Calu3 (cell line): Measurements from ENCODE around the gene DAGLA. TPM values are rescaled to one million over a fixed set of nuclear protein-coding genes. Genes with fewer than 3 reads are reported as not detected.

Source experiments
- BruUV-seq: library from RNA; stranded (reverse); fragments of 400-500 nt; replicated peaks from 2 replicates; lab custom pipeline; 2021; lab: Mats Ljungman, UMichigan
- CTCF ChIA-PET: fragments of 300-600 bp; sonication (Branson Sonifier 250); formaldehyde crosslinking; loops from one replicate; lab custom pipeline; 2022; ENCODE audit warnings: antibody characterized with exemption; lab: Charles Lee
- DNase-seq: peaks from one replicate; pipeline ENCODE4 v3.0.0; 2022
- H3K27ac Mint-ChIP-seq: one replicate; pipeline ENCODE4 v1.8.0; 2022; ENCODE audit warnings: mixed read lengths; ENCODE audit not compliant: unreplicated experiment
- H3K27me3 Mint-ChIP-seq: one replicate; pipeline ENCODE4 v1.8.0; 2022; ENCODE audit warnings: mixed read lengths; ENCODE audit not compliant: unreplicated experiment
- H3K36me3 Mint-ChIP-seq: one replicate; pipeline ENCODE4 v1.8.0; 2022; ENCODE audit warnings: mild to moderate bottlenecking, moderate library complexity, mixed read lengths; ENCODE audit not compliant: insufficient read depth, unreplicated experiment
- H3K4me1 Mint-ChIP-seq: one replicate; pipeline ENCODE4 v1.8.0; 2022; ENCODE audit warnings: mild to moderate bottlenecking, low read depth, mixed read lengths; ENCODE audit not compliant: unreplicated experiment
- H3K4me3 Mint-ChIP-seq: one replicate; pipeline ENCODE4 v1.8.0; 2022; ENCODE audit warnings: mild to moderate bottlenecking, low read depth, moderate library complexity, mixed read lengths; ENCODE audit not compliant: unreplicated experiment
- H3K9me3 Mint-ChIP-seq: one replicate; pipeline ENCODE4 v1.8.0; 2022; ENCODE audit warnings: low read depth, mixed read lengths; ENCODE audit not compliant: unreplicated experiment
- intact Hi-C: fragments of 100-400 bp; cut with micrococcal nuclease; formaldehyde crosslinking; loops from one replicate; pipeline ENCODE4 v1.10.0; 2022; ENCODE audit not compliant: unreplicated experiment
- total RNA-seq: library from RNA; stranded (reverse); gene quantifications from 2 replicates; pipeline ENCODE4 v1.2.3, GENCODE V29; 2022
- TF ChIP-seq, protein P1 (sequence below): fragments of 200-600 bp; IDR thresholded peaks from one replicate; pipeline ENCODE4 v1.8.0; 2022; ENCODE audit warnings: antibody characterized with exemption; ENCODE audit not compliant: unreplicated experiment

The DAGLA gene
- total RNA-seq, 1 experiment from 2014 or later: 7.5 TPM

DNA sequence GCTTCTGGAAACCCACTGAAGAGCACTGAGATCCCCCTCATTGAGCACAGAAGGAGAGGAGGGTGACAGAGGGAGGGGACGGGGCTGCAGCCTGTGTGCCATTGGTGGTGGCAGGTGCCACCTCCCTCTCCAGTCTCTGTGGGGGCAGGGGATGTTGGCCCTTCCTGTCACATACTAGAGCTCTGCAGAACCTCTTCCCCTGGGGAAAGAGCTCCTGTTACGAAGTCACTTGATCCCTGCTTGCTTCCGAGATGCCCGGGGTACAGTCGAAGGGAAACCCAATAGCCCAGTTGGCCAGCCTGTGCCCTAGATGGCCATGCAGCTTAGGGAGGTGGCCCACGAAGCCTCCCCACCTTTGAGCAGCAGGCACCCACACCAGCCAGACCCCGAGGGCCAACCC is 29.4 kb downstream of the DAGLA start:
- Mint-ChIP-seq H3K27me3 (no peaks in the 10 kb centered on the region), H3K4me1 (peaks cover 10% of the 10 kb centered on the region)
- CTCF ChIA-PET: interaction anchor here (0.6 kb wide), 1 partner anchor 8 kb away, joined by 3 read pairs; no protein-coding TSS in a partner anchor

DNA sequence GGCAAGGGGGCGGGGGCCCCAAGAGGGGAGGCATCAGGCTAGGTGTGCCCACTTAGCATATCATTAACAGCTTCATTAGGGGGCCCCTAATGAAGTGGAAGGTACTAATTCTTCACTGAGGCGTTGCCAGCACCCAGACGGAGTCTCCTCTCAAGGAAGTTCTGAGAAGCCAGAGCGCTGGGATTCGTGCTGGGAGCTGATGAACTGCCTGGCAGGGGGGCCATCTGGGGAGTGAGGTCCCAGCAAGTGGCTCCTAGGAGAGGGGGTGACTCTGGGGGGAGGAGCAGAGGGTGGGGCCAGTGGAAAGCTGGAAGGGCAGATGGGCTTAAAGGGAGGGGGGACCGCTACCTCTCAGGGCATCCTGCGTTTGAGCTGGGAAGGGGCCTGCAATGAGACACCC is 29.8 kb downstream of the DAGLA start:
- Mint-ChIP-seq H3K4me1 (peaks cover 10% of the 10 kb centered on the region), H3K9me3 (no peaks in the 10 kb centered on the region), H3K4me3 (no peak overlapping the region), H3K27ac (no peak overlapping the region), H3K36me3 (no peaks in the 10 kb centered on the region), H3K27me3 (no peaks in the 10 kb centered on the region)
- TF ChIP-seq, protein P1, sequence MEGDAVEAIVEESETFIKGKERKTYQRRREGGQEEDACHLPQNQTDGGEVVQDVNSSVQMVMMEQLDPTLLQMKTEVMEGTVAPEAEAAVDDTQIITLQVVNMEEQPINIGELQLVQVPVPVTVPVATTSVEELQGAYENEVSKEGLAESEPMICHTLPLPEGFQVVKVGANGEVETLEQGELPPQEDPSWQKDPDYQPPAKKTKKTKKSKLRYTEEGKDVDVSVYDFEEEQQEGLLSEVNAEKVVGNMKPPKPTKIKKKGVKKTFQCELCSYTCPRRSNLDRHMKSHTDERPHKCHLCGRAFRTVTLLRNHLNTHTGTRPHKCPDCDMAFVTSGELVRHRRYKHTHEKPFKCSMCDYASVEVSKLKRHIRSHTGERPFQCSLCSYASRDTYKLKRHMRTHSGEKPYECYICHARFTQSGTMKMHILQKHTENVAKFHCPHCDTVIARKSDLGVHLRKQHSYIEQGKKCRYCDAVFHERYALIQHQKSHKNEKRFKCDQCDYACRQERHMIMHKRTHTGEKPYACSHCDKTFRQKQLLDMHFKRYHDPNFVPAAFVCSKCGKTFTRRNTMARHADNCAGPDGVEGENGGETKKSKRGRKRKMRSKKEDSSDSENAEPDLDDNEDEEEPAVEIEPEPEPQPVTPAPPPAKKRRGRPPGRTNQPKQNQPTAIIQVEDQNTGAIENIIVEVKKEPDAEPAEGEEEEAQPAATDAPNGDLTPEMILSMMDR: no peak
- DNase-seq: no peak
- intact Hi-C loops: no loop called here
- CTCF ChIA-PET: interaction anchor here (0.6 kb wide), 1 partner anchor 8 kb away, joined by 3 read pairs; no protein-coding TSS in a partner anchor
- BruUV-seq: no TSS peak

More for the DNA sequence above, 29.4 kb downstream of the DAGLA start:
- TF ChIP-seq, protein P1: no peak
- intact Hi-C loops: no loop called here
- BruUV-seq: no TSS peak
- Mint-ChIP-seq H3K4me3 (no peak overlapping the region), H3K36me3 (no peaks in the 10 kb centered on the region), H3K9me3 (no peaks in the 10 kb centered on the region), H3K27ac (no peak overlapping the region)
- no peak for DNase-seq

DNA sequence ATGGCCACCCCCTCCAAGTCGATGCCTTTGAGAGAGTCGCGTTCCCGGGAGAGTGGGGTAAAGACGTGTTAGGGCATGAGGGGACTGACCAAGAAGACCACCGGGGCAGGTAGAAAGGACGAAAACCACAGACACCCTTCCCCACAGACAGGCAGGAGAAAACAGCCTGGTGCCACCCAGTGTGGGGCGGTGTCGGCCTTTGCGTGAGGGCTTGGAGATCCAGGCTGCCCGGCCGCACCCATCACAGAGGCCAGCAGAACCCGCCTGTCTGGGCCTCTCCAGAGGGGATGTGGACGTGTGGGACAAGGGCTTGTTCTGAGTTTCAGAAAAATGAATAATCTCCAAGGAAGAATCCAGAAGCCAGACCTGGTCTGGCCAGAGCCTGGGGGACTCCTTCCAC is 30.8 kb downstream of the DAGLA start:
- Mint-ChIP-seq H3K4me1 (peaks cover 13% of the 10 kb centered on the region), H3K36me3 (no peaks in the 10 kb centered on the region), H3K27me3 (no peaks in the 10 kb centered on the region), H3K27ac (no peak overlapping the region), H3K4me3 (no peak overlapping the region), H3K9me3 (no peaks in the 10 kb centered on the region)
- DNase-seq: no peak
- intact Hi-C loops: no loop called here
- CTCF ChIA-PET: no interaction called here
- TF ChIP-seq, protein P1: no peak
- BruUV-seq: no TSS peak

DNA sequence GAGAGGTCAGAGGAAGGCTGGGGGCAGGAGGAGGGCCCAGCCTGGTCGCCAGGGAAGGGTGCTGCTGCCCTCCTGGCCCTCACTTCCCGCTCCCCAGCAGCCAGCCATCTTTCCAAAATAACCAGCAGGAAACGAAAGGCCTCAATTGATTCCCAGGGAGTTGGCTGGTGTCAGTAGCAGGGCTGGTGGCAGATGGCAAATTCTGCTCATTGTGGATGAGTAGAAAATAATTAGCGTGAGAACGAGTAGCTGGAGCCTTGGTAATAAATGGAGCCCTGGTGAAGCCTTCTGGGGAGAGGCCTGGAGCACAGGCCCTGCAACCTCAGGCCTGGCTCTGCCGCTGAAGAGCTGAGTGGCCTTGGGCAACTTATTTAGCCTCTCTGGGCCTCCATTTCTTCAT is 31.3 kb downstream of the DAGLA start:
- no peak for DNase-seq
- CTCF ChIA-PET: interaction anchor here (0.6 kb wide), 1 partner anchor 12 kb away, joined by 4 read pairs; no protein-coding TSS in a partner anchor
- H3K27ac Mint-ChIP-seq: no peak overlapping the region
- peaks cover 18% of the 10 kb centered on the region for H3K4me1 Mint-ChIP-seq
- H3K9me3 Mint-ChIP-seq: no peaks in the 10 kb centered on the region
- BruUV-seq: no TSS peak
- TF ChIP-seq, protein P1: no peak
- no peaks in the 10 kb centered on the region for H3K27me3 Mint-ChIP-seq
- intact Hi-C loops: no loop called here
- H3K4me3 Mint-ChIP-seq: no peak overlapping the region
- H3K36me3 Mint-ChIP-seq: no peaks in the 10 kb centered on the region
